Gastrocnemius medialis (tissue), 4 donors: ENCODE measurements around the gene COMP. TPM values are rescaled to one million over a fixed set of nuclear protein-coding genes. Genes with fewer than 3 reads are reported as not detected.

Experiments used
- ATAC-seq, 2 donors: fragments of 150-250 bp; one replicate each; pipeline ENCODE4 v1.9.1; 2016
- DNase-seq, 2 donors: peaks; one replicate each; pipeline ENCODE4 v3.0.0-alpha.2; 2019
- H3K27ac ChIP-seq, 4 donors: fragments of 200-600 bp; sonication (generic); 1 replicate in 1 of 4; 2 replicates in 3 of 4; pipeline ENCODE4 v1.5.1; 2016 to 2018; ENCODE audit warnings: mild to moderate bottlenecking in 2 of 4, moderate library complexity in 1 of 4
- H3K27me3 ChIP-seq, 3 donors: fragments of 200-600 bp; sonication (generic) in 2 of 3; 1 replicate in 1 of 3; 2 replicates in 2 of 3; pipeline versions ENCODE4 v1.5.1 to v1.6.0; 2016 to 2019; ENCODE audit warnings: mild to moderate bottlenecking in 1 of 3, moderate library complexity in 1 of 3
- H3K36me3 ChIP-seq, 2 donors: fragments of 200-600 bp; sonication (generic) in 1 of 2; one replicate each; pipeline ENCODE4 v1.5.1; 2017 to 2018
- H3K4me1 ChIP-seq, 2 donors: fragments of 200-600 bp; sonication (generic) in 1 of 2; one replicate each; pipeline ENCODE4 v1.5.1; 2016 to 2017; ENCODE audit warnings: mild to moderate bottlenecking in 2 of 2
- H3K4me3 ChIP-seq, 4 donors: fragments of 200-600 bp; sonication (generic) in 3 of 4; 1 replicate in 1 of 4; 2 replicates in 3 of 4; pipeline ENCODE4 v1.5.1; 2016 to 2019; ENCODE audit warnings: mild to moderate bottlenecking in 2 of 4
- H3K9me3 ChIP-seq, 3 donors: fragments of 200-600 bp; sonication (generic) in 2 of 3; 1 replicate in 1 of 3; 2 replicates in 2 of 3; pipeline ENCODE4 v1.5.1; 2016 to 2019
- POLR2A ChIP-seq, 2 donors: fragments of 450-650 bp; IDR thresholded peaks; one replicate each; pipeline ENCODE4 v1.6.1; 2017; ENCODE audit warnings: antibody characterized with exemption in 2 of 2, mild to moderate bottlenecking in 2 of 2, moderate library complexity in 2 of 2
- in situ Hi-C, 4 donors: fragments of 200-750 bp; cut with MboI; loops; one replicate each; pipeline versions ENCODE4 v1.15.0 to v1.8.0; 2017; ENCODE audit warnings: low sequenced_read_pairs in 4 of 4
- intact Hi-C: fragments of 100-400 bp; cut with DNase I; formaldehyde crosslinking; loops from one replicate; pipeline ENCODE4 v1.15.1; 2023; ENCODE audit warnings: low total_unique reads
- total RNA-seq, 4 donors: library from RNA; depleted of rRNA; stranded (reverse); fragments of >200 nt; gene quantifications; one replicate each; pipeline versions ENCODE4 v1.1.0 to v1.2.3, GENCODE V29; 2016
- TF ChIP-seq, protein P1 (sequence below), 5 experiments: fragments of 450-650 bp in 3 of 5; fragments of 200-600 bp in 2 of 5; sonication (generic) in 2 of 5; IDR thresholded peaks in 4 of 5; conservative IDR thresholded peaks in 1 of 5; 1 replicate in 4 of 5; 2 replicates in 1 of 5; pipeline ENCODE4 v1.5.1; 2016 to 2019; ENCODE audit warnings: antibody characterized with exemption in 5 of 5, mild to moderate bottlenecking in 3 of 5, moderate library complexity in 3 of 5

COMP gene
- total RNA-seq, 4 donors from 2014 or later: 0.24 to 77.8 (median 1.3) TPM; not detected in 1

DNA sequence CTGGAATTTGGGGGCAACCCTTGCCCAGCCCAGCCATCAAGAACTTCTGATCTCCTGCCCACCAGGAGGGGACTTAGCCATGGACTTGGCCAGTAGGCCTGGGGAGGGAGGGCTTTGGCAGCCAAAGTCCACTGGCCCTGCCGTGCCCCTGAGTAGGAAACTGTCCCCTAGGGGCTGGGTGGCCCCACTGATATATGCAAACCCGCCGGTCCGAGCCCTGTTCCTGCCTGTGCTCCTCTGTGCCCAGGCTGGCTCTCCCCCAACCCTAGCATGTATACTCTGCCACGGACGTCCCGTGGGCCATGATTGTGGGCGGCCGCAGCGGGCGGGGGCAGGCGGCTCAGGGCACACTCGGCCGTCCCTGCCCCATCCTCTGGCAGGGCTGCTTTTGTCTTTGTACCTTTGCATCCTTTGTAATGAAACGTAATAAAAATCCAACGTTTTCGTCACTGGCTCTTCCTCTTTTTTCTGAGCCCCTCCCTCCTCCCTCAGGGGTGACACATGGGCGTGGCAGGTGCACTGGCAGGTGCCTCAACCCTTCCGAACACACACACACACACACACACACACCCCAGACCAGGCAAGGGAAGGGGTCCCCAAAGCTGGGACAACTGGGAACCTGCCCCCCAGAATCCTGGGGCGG, 9.1 kb downstream of the COMP start:
- DNase-seq: no peak
- Histone ChIP-seq H3K4me3 (no peak overlapping the region), H3K36me3 (no peaks in the 10 kb centered on the region), H3K4me1 (peaks cover 0 to 8% of the 10 kb centered on the region in 2 donors), H3K27ac (no peak overlapping the region), H3K9me3 (no peaks in the 10 kb centered on the region), H3K27me3 (peaks cover 15 to 18% (median 18%) of the 10 kb centered on the region in 3 donors)
- ATAC-seq: no peak
- TF ChIP-seq, protein P1, sequence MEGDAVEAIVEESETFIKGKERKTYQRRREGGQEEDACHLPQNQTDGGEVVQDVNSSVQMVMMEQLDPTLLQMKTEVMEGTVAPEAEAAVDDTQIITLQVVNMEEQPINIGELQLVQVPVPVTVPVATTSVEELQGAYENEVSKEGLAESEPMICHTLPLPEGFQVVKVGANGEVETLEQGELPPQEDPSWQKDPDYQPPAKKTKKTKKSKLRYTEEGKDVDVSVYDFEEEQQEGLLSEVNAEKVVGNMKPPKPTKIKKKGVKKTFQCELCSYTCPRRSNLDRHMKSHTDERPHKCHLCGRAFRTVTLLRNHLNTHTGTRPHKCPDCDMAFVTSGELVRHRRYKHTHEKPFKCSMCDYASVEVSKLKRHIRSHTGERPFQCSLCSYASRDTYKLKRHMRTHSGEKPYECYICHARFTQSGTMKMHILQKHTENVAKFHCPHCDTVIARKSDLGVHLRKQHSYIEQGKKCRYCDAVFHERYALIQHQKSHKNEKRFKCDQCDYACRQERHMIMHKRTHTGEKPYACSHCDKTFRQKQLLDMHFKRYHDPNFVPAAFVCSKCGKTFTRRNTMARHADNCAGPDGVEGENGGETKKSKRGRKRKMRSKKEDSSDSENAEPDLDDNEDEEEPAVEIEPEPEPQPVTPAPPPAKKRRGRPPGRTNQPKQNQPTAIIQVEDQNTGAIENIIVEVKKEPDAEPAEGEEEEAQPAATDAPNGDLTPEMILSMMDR (IDR thresholded peaks at IDR 0.05 in 4 of 5, conservative IDR thresholded peaks at IDR 0.05 in 1 of 5): no peak
- TF ChIP-seq POLR2A (IDR thresholded peaks at IDR 0.05): no peak
- intact Hi-C loops: no loop called here
- in situ Hi-C loops: no loop called here

DNA sequence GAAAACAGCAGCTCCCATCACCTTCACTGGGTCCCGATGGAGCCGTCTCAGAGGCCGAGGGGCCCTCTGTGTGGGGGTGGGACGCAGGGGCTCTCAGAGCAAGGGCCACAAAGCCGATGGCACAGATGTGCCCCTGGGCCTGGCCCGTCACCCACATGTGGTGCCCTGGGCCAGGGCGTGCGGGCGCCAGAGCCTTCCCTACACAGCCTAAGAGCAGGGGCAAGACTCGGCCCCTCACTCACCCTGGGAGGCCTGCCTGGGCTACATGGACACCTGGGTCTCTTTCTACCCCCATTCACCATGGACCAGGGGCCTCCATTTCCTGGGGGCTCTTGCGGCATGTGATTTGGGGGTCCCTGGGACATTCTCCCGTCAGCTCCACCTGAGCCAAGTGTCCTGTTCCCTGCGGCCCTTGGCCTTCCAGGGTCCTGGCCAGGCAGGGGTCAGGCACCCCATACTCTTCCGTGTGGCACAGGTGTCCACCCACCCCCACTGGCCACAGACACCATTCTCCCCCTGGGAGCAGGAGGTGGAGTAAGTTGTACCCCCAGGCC, 10.0 kb downstream of the COMP start:
- H3K27me3 ChIP-seq: peaks cover 6 to 9% (median 9%) of the 10 kb centered on the region in 3 donors
- TF ChIP-seq, protein P1 (IDR thresholded peaks at IDR 0.05 in 4 of 5, conservative IDR thresholded peaks at IDR 0.05 in 1 of 5): no peak
- TF ChIP-seq POLR2A (IDR thresholded peaks at IDR 0.05): no peak
- no peak overlapping the region for H3K4me3 ChIP-seq
- DNase-seq: no peak
- in situ Hi-C loops: no loop called here
- H3K4me1 ChIP-seq: peaks cover 0 to 8% of the 10 kb centered on the region in 2 donors
- no peak overlapping the region for H3K27ac ChIP-seq
- ATAC-seq: no peak
- intact Hi-C loops: no loop called here
- no peaks in the 10 kb centered on the region for H3K36me3 ChIP-seq
- H3K9me3 ChIP-seq: no peaks in the 10 kb centered on the region

DNA sequence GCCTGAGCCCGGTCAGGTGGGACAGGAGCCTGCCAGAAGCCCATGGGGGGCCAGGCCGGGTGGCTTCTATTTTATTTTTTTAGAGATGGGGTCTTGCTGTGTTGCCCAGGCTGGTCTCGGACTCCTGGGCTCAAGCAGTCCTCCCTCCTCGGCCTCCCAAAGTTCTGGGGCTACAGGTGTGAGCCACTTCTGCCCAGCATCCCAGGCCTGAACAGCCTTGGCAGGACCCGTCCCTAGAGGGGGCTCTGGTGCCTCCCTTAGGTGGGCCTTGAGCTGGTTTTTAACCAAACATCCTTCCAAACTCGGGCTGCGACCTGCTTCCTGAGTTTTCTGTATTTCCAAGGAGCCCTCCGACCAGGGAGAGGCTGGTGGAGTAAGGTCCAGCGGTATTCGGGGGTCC, 10.5 kb downstream of the COMP start:
- Histone ChIP-seq H3K27ac (no peak overlapping the region), H3K36me3 (no peaks in the 10 kb centered on the region), H3K4me3 (no peak overlapping the region), H3K4me1 (peaks cover 0 to 8% of the 10 kb centered on the region in 2 donors), H3K27me3 (peaks cover 3 to 4% (median 4%) of the 10 kb centered on the region in 3 donors), H3K9me3 (no peaks in the 10 kb centered on the region)
- intact Hi-C loops (no loop called here), in situ Hi-C loops (no loop called here)
- TF ChIP-seq, protein P1 (IDR thresholded peaks at IDR 0.05 in 4 of 5, conservative IDR thresholded peaks at IDR 0.05 in 1 of 5): no peak
- ATAC-seq (no peak), DNase-seq (no peak)

DNA sequence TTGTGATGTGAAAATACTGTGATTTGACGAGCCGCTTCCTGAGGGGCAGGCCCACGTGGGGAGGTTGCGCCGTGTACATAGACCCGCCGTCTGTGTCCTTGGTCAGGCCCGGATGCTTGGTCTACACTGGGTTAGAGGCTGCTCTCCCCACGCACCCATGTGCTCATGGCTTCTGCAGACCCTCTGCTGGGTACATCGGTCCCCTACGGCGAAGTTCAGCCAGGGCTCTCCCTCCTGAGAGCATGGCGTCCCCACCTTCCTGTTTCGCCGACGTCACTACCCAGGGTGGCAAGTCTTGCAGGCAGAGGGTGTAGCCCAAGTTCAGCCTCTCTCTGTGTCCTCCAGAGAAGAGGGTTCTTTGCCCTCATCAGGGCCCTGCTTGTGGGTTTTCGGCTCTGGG, 11.0 kb downstream of the COMP start:
- H3K9me3 ChIP-seq: no peaks in the 10 kb centered on the region
- in situ Hi-C loops (no loop called here), intact Hi-C loops (no loop called here)
- H3K27ac ChIP-seq: no peak overlapping the region
- H3K4me3 ChIP-seq: no peak overlapping the region
- ATAC-seq (no peak), DNase-seq (no peak)
- no peaks in the 10 kb centered on the region for H3K27me3 ChIP-seq
- TF ChIP-seq, protein P1 (IDR thresholded peaks at IDR 0.05 in 4 of 5, conservative IDR thresholded peaks at IDR 0.05 in 1 of 5): no peak
- TF ChIP-seq POLR2A (IDR thresholded peaks at IDR 0.05): no peak
- no peaks in the 10 kb centered on the region for H3K36me3 ChIP-seq
- peaks cover 0 to 6% of the 10 kb centered on the region in 2 donors for H3K4me1 ChIP-seq
